K562 (cell line): ENCODE data around the gene RHOF. TPM values are rescaled to one million over a fixed set of nuclear protein-coding genes. Genes with fewer than 3 reads are reported as not detected.

Source experiments
- AFF1 ChIP-seq, 2 experiments: fragments of 450-650 bp; IDR thresholded peaks; 2 replicates each; pipeline ENCODE4 v1.6.1; 2018; ENCODE audit warnings: mild to moderate bottlenecking in 2 of 2, low read depth in 1 of 2; ENCODE audit not compliant: partially characterized antibody in 2 of 2
- CREB1 ChIP-seq, 2 experiments: sonication (generic) in 1 of 2; formaldehyde crosslinking in 1 of 2; IDR thresholded peaks; 2 replicates each; pipeline versions ENCODE4 v1.6.1 to v1.8.0; 2012 to 2022; ENCODE audit warnings: inconsistent platforms in 1 of 2, mild to moderate bottlenecking in 1 of 2, missing genetic modification reagents in 1 of 2, moderate library complexity in 1 of 2
- DNMT1 ChIP-seq: fragments of 450-650 bp; IDR thresholded peaks from 2 replicates; pipeline ENCODE4 v1.6.1; 2016; ENCODE audit warnings: antibody characterized with exemption, mild to moderate bottlenecking
- HNRNPLL ChIP-seq: fragments of 200-400 bp; formaldehyde crosslinking; IDR thresholded peaks from 2 replicates; pipeline ENCODE4 v1.6.1; 2017; ENCODE audit warnings: low read length, low read depth, mild to moderate bottlenecking; ENCODE audit not compliant: poor library complexity, severe bottlenecking
- ID3 ChIP-seq, 2 experiments: fragments of 250-450 bp in 1 of 2; fragments of 450-650 bp in 1 of 2; sonication (Bioruptor Pico) in 1 of 2; IDR thresholded peaks; 2 replicates each; pipeline versions ENCODE4 v1.6.1 to v1.8.0; 2016 to 2021; ENCODE audit warnings: mild to moderate bottlenecking in 2 of 2, moderate library complexity in 2 of 2, missing compliant biosample characterization in 1 of 2, missing genetic modification characterization in 1 of 2
- KAT7 ChIP-seq: sonication (generic); formaldehyde crosslinking; IDR thresholded peaks from 2 replicates; pipeline ENCODE4 v1.8.0; 2022; ENCODE audit warnings: missing genetic modification reagents, mild to moderate bottlenecking, borderline replicate concordance
- POLR2A ChIP-seq: fragments of 450-650 bp; conservative IDR thresholded peaks from 2 replicates; pipeline ENCODE4 v1.6.1; 2016
- SMARCC2 ChIP-seq: fragments of 450-650 bp; IDR thresholded peaks from 2 replicates; pipeline ENCODE4 v1.6.1; 2017; ENCODE audit warnings: antibody characterized with exemption, moderate library complexity, mild to moderate bottlenecking, low read depth
- THAP7 ChIP-seq: fragments of 250-450 bp; sonication (Bioruptor Pico); IDR thresholded peaks from 2 replicates; pipeline ENCODE4 v1.5.0; 2021
- ZBTB11 ChIP-seq, 3 experiments: fragments of 200-800 bp in 1 of 3; fragments of 250-450 bp in 1 of 3; fragments of 450-650 bp in 1 of 3; sonication (Bioruptor Pico) in 1 of 3; sonication (Bioruptor generic) in 1 of 3; formaldehyde crosslinking in 1 of 3; IDR thresholded peaks; 2 replicates each; pipeline versions ENCODE4 v1.6.1 to v1.8.0; 2016 to 2022; ENCODE audit warnings: mild to moderate bottlenecking in 2 of 3, missing genetic modification characterization in 2 of 3, missing compliant biosample characterization in 1 of 3, moderate library complexity in 1 of 3
- ZC3H8 ChIP-seq: fragments of 450-650 bp; IDR thresholded peaks from 2 replicates; pipeline ENCODE4 v1.6.1; 2017
- ZKSCAN3 ChIP-seq: fragments of 250-450 bp; sonication (Bioruptor Pico); IDR thresholded peaks from 2 replicates; pipeline ENCODE4 v1.4.0; 2020
- ZNF274 ChIP-seq: IDR thresholded peaks from 2 replicates; pipeline ENCODE4 v1.6.1; 2011; ENCODE audit warnings: low read depth, mild to moderate bottlenecking, low read length, moderate library complexity, borderline replicate concordance
- ZNF282 ChIP-seq: sonication (generic); formaldehyde crosslinking; IDR thresholded peaks from 2 replicates; pipeline ENCODE4 v1.8.1; 2023; ENCODE audit warnings: missing genetic modification reagents
- polyA plus RNA-seq, 8 experiments: library from polyadenylated mRNA; depleted of rRNA in 4 of 8; stranded (reverse) in 5 of 8; unstranded in 3 of 8; fragments of >200 nt; fragmentation: Nextera tagmentation in 2 of 8; fragmentation: Illumina TruSeq in 1 of 8; extraction: Ambion mirVana in 2 of 8; extraction: Trizol in 1 of 8; gene quantifications; 2 replicates each; pipeline versions ENCODE4 v1.2.1 to v1.2.3, GENCODE V29; 2011 to 2014; ENCODE audit warnings: inconsistent platforms in 1 of 8, missing spikeins in 1 of 8
- total RNA-seq, 7 experiments: library from RNA; depleted of rRNA in 6 of 7; stranded (reverse); fragments of >200 nt in 6 of 7; fragmentation: Illumina TruSeq in 2 of 7; extraction: Trizol in 2 of 7; gene quantifications; 2 replicates each; pipeline versions ENCODE4 v1.2.1 to v1.2.3, GENCODE V29; 2011 to 2021; ENCODE audit warnings: low replicate concordance in 1 of 7

RHOF gene
- total and polyA plus RNA-seq, 9 of the 15 experiments (the other 6 are each of a cell fraction or from before 2014, with no cell fraction given) = 0.13 to 10.1 (median 4.0) TPM

- TF ChIP-seq KAT7 (CRISPR knock-in tag) (no peak), ZBTB11 (CRISPR knock-in tag; IDR thresholded peaks at IDR 0.05) (peak in 1 of 3 experiments; percentile 24; a peak in 1 of 6 replicates), POLR2A (no peak), THAP7 (no peak), AFF1 (IDR thresholded peaks at IDR 0.05; ENCODE audit: low read depth in 1 of 2, partially characterized antibody in 2 of 2) (peak in 1 of 2 experiments; percentile 66), ZC3H8 (no peak), CREB1 (IDR thresholded peaks at IDR 0.05) (peak; percentile 95), CREB1 (CRISPR knock-in tag; IDR thresholded peaks at IDR 0.05) (peak; percentile 91), DNMT1 (no peak), ID3 (CRISPR knock-in tag; IDR thresholded peaks at IDR 0.05) (no peak), ID3 (tag; IDR thresholded peaks at IDR 0.05) (peak; percentile 77), ZNF274 (no peak), SMARCC2 (peak; percentile 58; the same call in 1 of the 2 replicates), HNRNPLL (no peak), ZKSCAN3 (CRISPR knock-in tag) (no peak), ZNF282 (CRISPR knock-in tag) (no peak)
These were observed 44.8 kb downstream of the RHOF start (continued) for GRCh38 chr12:121748571-121749265.
